NOMO-1 treated with dmso at 0.1 percent for 144 hours (cell line): ENCODE data around the gene ELOB.

Experiments
- DNase-seq: peaks from one replicate; lab custom pipeline; 2025; ENCODE audit not compliant: unreplicated experiment; lab: John Stamatoyannopoulos, UW

The ELOB gene

GRCh38 chr16:2749936-2750335 lies 27.1 kb downstream of the ELOB start:
- DNase-seq = no peak

- no peak for DNase-seq
Measured at GRCh38 chr16:2749476-2749875, 27.6 kb downstream of the ELOB start.

DNA sequence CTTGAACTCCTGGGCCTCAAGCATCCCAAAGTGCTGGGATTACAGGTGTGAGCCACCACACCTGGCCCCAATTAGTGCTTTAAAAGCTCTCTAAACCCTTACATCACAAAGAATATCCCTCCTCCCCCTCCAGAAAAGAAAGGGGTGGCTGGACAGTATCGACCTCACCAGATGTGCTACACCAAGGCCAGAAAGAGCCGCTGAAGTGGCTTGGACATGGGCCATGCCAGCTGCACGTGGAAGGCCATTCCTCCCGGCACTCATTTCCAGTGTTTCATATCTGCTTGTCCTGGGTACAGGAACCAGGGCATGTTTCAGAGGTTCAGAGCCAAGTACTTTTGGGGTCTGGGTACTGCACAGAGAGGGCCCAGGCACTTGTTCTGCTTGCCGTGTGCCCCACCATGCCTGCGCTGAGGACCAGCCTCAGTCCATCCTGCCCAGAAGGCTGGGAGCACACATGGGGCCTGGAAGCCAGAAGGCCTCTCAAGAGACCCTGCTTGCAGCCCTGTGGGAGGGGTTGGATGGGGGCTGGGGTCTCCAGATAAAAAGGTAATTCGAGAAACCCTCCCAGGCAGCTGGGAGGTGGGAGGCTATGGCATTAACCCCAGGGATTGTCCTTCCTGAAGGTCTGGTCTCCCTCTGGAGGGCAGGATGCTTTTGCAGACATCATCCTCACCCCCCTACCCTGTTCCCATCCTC lies 28.2 kb downstream of the ELOB start:
- DNase-seq = no peak

DNA sequence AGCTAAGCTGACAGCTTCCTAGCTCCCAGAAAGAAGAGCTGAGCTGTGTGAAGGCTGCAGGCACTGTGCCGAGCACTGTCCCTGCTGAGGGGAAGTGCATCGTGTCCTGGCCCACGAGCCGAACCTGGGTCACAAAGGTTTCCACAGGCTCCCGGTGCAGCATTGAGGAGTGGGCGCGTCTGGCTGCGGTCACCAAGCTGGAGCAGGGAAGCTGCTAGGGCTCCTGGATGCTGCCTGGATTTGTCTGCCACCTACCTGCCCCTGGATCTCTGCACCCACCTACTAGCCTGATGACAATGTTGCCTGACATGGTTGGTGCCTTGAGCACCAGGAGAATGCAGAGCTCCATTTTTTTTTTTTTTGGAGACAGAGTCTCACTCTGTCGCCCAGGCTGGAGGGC lies 31.1 kb downstream of the ELOB start:
- DNase-seq = no peak

DNA sequence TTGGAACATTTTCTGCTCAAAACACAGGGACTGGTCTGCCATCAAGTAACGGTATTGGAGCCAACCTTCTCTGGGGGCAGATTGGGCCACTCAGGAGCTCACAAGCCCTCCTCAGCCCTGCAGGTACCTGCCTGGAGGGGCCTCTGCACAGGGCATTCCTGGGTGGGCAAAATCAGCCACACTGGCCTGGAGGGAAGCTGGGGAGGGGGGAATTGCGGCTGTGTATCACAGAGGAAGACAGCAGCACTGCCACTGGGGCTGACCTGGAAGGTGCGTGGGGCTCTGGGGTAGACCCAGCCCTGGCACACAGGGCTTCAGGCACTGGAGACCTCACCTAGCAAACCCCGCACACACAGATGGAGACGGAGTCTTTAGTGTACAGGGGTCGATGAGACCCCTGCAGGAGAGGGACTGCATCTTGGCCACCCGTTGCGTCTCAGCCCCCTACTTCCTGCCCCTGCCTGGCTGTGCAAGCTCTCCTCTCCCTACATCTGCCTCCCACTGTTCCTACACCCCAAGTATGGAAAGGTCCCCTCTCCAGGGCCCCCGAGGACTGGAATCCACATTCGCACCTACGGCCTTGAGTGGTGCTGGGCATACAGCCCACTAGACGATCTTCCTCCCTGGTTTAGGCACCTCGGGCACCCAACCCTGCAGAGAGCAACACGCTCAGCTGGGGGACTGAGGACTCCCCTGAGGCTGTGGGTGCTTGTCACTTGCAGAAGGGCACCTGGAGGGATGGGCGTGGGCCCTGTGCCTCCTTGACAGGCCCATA lies 31.8 kb downstream of the ELOB start:
- no peak for DNase-seq

DNA sequence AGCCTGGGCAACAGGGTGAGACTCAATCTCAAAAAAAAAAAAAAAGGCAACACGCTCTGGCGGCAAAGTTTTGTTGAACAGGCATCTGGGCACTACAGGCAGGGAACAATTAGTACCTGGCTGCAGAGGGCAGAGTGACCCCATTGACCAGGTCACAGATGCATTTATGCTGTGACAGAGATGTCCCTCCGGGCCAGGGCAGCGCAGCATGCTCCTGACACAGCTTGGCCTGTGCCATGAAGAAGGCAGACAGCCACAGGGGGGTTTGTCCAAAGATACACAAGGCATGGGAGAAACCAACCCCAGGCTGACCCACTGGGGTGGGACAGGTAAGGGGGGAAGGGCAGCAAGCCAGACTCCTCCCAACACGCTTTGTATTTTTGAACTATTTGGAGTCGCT lies 32.4 kb downstream of the ELOB start:
- DNase-seq = no peak

DNA sequence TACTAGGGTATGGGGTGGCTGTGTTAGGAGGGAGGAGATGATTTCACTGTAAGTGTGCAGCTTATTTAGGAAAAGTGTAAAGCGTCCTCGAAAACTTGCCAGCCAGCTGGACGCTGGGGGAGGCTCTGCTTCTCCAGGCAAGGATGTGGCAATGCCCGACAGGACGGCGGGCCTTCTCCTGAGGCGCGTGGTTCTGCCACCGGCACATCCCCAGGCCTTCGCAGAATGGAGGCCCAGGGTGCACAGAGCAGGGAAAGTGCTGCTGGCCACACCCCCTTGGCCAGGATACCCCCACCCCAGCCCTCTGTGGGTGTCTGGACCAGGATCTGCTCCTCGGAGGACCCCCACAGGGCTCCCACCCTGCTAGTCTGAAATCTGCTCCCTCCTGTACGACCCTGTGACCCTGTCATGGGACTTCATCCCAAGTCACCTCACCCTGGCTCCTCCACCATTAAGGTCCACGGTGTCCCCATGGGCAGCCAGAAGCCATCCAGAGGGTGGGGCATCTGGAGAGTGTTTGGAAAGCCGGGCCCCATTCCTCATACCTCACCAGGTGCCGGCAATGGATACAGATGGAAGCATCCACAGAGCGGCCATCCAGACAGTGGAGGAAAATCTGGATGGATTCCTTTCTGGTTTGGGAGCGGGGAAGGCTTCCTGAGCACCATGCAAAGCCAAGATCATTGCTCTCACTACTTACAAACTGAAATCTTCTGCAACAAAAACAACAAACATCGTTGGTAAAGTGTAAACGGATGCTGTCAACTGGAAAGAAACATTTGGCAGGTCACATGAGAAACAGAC lies 33.9 kb downstream of the ELOB start:
- no peak for DNase-seq

GRCh38 chr16:2742323-2743006 lies 34.6 kb downstream of the ELOB start:
- no peak for DNase-seq

DNA sequence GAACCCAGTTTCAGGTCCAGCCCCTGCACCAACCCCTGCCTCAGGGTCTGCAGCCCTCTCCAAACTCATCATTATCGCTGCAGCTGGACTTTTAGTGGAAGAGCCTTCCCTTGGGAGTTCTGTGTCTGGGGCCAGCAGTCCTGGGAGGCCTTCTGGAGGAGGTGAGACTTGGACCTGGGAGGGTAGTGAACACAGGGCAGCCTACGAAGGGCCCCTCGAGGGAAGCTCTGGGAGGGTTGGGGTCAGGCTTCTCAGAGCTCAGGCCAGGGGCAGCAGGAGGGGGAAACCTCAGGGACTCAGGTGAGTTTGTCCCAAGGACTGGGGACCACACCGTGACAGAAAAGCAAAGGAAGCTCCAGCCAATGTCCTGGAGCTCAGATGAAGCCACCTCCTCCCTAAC lies 35.9 kb downstream of the ELOB start:
- no peak for DNase-seq

- no peak for DNase-seq
Measured at GRCh38 chr16:2740476-2740875, 36.6 kb downstream of the ELOB start.

DNA sequence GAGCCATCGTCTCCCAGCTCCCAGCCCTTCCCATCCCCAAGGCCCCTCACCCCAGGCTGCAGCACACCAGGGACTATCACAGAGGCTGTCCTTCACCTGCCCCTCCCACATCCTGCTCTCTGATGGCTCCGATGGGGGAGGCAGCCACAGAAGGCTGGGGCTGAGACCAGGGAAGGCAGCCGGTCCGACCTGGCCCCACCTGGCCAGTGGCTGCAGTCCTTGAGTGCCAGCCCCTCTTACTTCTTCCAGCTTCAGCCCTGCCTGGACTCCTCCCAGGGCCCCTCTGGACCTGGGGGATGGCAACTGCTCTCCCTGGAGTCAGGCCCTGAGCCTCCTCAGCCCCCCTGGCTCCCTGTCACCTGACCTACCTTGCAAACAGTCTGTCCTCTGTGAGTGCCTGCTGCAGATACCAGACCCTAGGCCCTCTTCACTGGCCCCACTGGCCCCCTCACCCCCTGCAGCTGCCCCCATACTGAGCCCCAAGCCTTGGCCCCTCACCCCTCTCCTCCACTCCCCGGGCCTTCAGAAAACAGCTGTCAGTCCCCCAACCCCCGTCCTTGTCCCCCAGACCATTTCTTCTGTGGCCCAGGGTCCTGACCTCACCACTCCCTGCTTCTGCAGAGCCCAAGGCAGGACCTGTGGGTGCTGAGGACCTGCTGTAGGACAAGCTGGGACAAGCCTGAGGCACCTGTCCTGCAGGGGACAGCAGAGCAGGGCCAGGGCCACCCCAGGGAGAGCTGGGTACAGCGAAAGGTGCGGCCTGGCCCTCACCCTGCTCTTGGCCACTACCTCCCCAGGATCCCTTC lies 37.3 kb downstream of the ELOB start:
- no peak for DNase-seq

DNA sequence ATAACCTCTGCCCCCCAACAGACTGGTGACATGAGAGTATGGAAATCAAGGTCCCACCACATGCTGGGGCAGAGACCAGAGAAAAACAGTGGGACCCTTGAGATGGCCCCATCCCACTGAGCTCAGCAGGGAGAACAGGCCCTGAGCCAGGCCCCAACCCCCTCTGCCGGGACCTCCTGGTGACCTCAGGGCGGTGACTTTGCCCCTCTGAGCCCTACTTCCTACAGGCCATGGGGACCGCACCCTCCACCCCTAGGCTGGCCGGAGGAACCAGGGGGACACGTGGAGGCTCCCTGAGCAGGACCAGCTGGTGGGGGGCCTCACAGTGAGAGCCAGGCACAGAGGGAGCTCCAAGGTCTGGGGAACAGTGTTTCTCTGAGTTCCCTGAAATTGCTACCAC lies 38.5 kb downstream of the ELOB start:
- DNase-seq = no peak

GRCh38 chr16:2737895-2738418 lies 39.1 kb downstream of the ELOB start:
- no peak for DNase-seq

DNA sequence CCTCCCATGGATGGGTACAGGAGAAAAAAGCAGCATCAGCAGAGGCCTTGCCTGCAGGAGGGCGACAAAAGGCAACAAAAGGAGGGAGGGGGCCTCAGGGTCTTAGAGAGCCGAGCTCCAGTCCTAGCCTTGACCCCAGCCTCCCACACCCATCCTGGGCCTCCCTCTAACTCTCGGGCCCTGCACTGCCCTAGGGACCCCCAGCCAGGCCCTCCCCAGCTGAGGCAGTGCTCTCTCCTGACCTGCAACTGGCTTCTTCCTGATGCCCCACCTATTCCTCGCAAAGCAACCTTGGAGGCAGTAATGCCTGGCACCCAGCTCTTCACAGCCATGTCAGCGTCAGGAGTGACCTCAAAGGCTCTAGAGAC lies 39.9 kb downstream of the ELOB start:
- no peak for DNase-seq

GRCh38 chr16:2736476-2737237 lies 40.4 kb downstream of the ELOB start:
- no peak for DNase-seq

DNA sequence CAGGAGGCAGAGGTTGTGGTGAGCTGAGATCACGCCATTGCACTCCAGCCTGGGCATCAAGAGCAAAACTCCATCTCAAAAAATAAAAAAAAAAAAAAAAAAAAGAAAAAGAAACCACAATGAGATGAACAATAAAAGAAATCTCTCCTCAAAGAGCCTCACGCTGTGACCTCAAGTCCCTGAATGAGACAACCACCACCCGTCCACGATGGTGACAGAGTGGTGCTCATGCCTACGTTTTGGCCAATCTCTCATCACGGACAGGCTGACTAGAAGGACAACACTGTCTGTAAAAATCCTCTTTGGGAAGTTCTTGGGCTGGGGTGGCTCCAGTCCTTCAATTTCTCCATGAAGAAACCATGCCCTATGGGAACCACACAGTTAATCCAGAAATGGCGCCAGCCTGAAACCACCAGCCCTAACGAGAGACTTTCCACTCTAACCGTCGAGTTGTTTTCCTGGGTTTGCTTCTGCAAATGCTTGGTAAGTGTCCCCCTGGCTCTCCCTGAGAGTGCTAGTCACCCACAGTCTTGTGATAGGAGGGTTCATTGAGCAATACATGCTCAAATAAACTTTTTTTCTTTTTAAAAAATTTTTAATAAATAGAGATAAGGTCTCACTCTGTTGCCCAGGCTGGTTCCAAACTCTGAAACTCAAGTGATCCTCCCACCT lies 42.1 kb downstream of the ELOB start:
- DNase-seq = no peak

DNA sequence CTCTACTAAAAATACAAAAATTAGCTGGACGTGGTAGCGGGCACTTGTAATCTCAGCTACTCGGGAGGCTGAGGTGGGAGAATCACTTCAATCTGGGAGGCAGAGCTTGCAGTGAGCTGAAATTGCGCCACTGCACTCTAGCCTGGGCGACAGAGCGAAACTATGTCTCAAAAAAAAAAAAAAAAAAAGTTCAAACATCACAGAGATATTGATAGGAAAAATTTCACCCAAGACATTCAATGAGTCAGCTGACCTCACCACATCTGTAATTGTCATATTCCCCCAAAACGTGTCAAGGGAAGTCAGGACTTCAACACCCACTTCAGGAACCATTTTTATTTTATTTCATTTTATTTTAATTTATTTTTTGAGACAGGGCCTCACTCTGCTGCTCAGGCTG lies 49.0 kb downstream of the ELOB start:
- DNase-seq = no peak

GRCh38 chr16:2726923-2727322 lies 50.2 kb downstream of the ELOB start:
- DNase-seq = no peak

GRCh38 chr16:2724816-2725348 lies 52.2 kb downstream of the ELOB start:
- no peak for DNase-seq
